K562 (cell line): Measurements from ENCODE around the gene LY6G6D. TPM values are rescaled to one million over a fixed set of nuclear protein-coding genes. Genes with fewer than 3 reads are reported as not detected.

ENCODE experiments used
- BACH1 ChIP-seq: fragments of 200-800 bp; sonication (Bioruptor generic); IDR thresholded peaks from 2 replicates; pipeline ENCODE4 v1.6.1; 2016; ENCODE audit warnings: missing genetic modification characterization, missing compliant biosample characterization
- BDP1 ChIP-seq: IDR thresholded peaks from 3 replicates; pipeline ENCODE4 v1.6.1; 2011; ENCODE audit not compliant: insufficient read length, insufficient read depth
- FOSL1 ChIP-seq: fragments of 200-800 bp; sonication (Bioruptor generic); conservative IDR thresholded peaks from 2 replicates; pipeline ENCODE4 v1.6.1; 2016; ENCODE audit warnings: missing genetic modification characterization, missing compliant biosample characterization
- HMG20A ChIP-seq: fragments of 450-650 bp; formaldehyde crosslinking; conservative IDR thresholded peaks from 2 replicates; pipeline ENCODE4 v1.4.0; 2020; ENCODE audit warnings: mild to moderate bottlenecking, mixed read lengths
- ILK ChIP-seq: fragments of 450-650 bp; IDR thresholded peaks from 2 replicates; pipeline ENCODE4 v1.6.1; 2016; ENCODE audit warnings: missing genetic modification characterization, low read depth, mild to moderate bottlenecking, missing compliant biosample characterization, moderate library complexity, borderline replicate concordance
- MYNN ChIP-seq, 2 experiments: sonication (generic); formaldehyde crosslinking in 1 of 2; IDR thresholded peaks; 2 replicates each; pipeline versions ENCODE4 v1.5.0 to v1.6.1; 2016 to 2020; ENCODE audit warnings: antibody characterized with exemption in 1 of 2, missing genetic modification reagents in 1 of 2
- NCOA6 ChIP-seq: fragments of 450-650 bp; IDR thresholded peaks from 2 replicates; pipeline ENCODE4 v1.6.1; 2017; ENCODE audit warnings: mild to moderate bottlenecking
- RBBP5 ChIP-seq: fragments of 200-600 bp; sonication (generic); IDR thresholded peaks from 2 replicates; pipeline ENCODE4 v1.6.1; 2012; ENCODE audit warnings: borderline replicate concordance, mild to moderate bottlenecking, low read length, control low read depth, inconsistent platforms; ENCODE audit not compliant: insufficient read depth, poor library complexity, severe bottlenecking
- RCOR1 ChIP-seq, 2 experiments: IDR thresholded peaks; 2 replicates each; pipeline ENCODE4 v1.6.1; 2012; ENCODE audit warnings: low read depth in 2 of 2, low read length in 2 of 2, borderline replicate concordance in 1 of 2, improper control_type of control experiment in 1 of 2
- TCFL5 ChIP-seq: fragments of 250-450 bp; sonication (Bioruptor Pico); conservative IDR thresholded peaks from 2 replicates; pipeline ENCODE4 v1.6.1; 2021; ENCODE audit warnings: mild to moderate bottlenecking, moderate library complexity, matching md5 sums
- ZNF175 ChIP-seq: fragments of 200-800 bp; sonication (Bioruptor generic); IDR thresholded peaks from 2 replicates; pipeline ENCODE4 v1.6.1; 2016; ENCODE audit warnings: low read depth, mild to moderate bottlenecking, missing genetic modification characterization, missing compliant biosample characterization
- ZNF316 ChIP-seq: fragments of 450-650 bp; IDR thresholded peaks from 2 replicates; pipeline ENCODE4 v1.6.1; 2016
- ZNF77 ChIP-seq: fragments of 250-450 bp; sonication (Bioruptor Pico); IDR thresholded peaks from 2 replicates; pipeline ENCODE4 v1.5.0; 2020
- polyA plus RNA-seq, 8 experiments: library from polyadenylated mRNA; depleted of rRNA in 4 of 8; stranded (reverse) in 5 of 8; unstranded in 3 of 8; fragments of >200 nt; fragmentation: Nextera tagmentation in 2 of 8; fragmentation: Illumina TruSeq in 1 of 8; extraction: Ambion mirVana in 2 of 8; extraction: Trizol in 1 of 8; gene quantifications; 2 replicates each; pipeline versions ENCODE4 v1.2.1 to v1.2.3, GENCODE V29; 2011 to 2014; ENCODE audit warnings: inconsistent platforms in 1 of 8, missing spikeins in 1 of 8
- total RNA-seq, 7 experiments: library from RNA; depleted of rRNA in 6 of 7; stranded (reverse); fragments of >200 nt in 6 of 7; fragmentation: Illumina TruSeq in 2 of 7; extraction: Trizol in 2 of 7; gene quantifications; 2 replicates each; pipeline versions ENCODE4 v1.2.1 to v1.2.3, GENCODE V29; 2011 to 2021; ENCODE audit warnings: low replicate concordance in 1 of 7
- TF ChIP-seq, protein P1 (sequence below), 2 experiments: fragments of 450-650 bp in 1 of 2; sonication (generic) in 1 of 2; formaldehyde crosslinking in 1 of 2; IDR thresholded peaks; 2 replicates each; pipeline versions ENCODE4 v1.7.1 to v1.9.0; 2016 to 2022; ENCODE audit warnings: inconsistent platforms in 1 of 2, mild to moderate bottlenecking in 1 of 2, missing genetic modification reagents in 1 of 2
- TF ChIP-seq, protein P2 (sequence below): fragments of 200-400 bp; formaldehyde crosslinking; IDR thresholded peaks from 2 replicates; pipeline ENCODE4 v1.6.1; 2017; ENCODE audit warnings: mild to moderate bottlenecking, low read depth, low read length, moderate library complexity

The LY6G6D gene
- total and polyA plus RNA-seq, 9 of the 15 experiments (the other 6 are each of a cell fraction or from before 2014, with no cell fraction given): 0.30 to 0.38 TPM; not detected in 7

DNA sequence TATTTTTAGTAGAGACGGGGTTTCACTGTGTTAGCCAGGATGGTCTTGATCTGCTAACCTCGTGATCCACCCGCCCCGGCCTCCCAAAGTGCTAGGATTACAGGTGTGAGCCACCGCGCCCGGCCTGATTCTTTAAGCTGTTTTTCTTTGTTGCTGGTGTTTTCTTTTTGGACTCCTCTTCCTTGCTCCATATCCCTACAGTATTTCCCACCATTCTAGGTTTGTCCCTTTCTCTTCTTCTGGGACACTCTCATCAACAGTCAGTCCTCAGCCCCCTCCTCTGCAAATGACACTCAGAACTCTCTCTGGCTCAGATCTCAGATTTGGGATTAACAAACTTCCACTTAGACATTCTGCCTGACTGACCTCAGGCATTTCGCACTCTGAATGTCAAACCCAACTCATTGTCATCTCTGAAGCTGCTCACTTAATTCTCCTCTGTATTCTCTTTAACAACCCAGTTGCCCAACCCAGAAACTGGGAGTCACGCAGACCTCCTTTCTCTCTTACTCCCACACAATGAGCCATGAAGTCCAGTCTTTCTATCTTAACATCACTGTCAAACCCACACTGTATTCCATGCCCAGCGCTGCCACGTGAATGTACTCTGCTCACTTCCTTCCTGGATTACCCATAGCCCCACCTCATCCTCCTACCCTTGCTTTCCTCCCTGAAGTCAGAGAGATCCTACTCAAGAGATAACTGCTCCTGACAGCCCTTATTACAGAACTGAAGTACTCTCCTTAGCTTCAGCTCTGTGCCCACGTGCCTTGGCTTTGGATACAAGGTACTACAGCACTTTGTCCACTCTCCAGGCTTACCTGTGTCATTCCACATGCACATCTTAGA, 10.6 kb downstream of the LY6G6D start (continued):
- peak; percentile 40; the same call in 1 of the 2 replicates for TF ChIP-seq BACH1 (tag)
- peak; percentile 72; the same call in 1 of the 2 replicates for TF ChIP-seq TCFL5 (CRISPR knock-in tag)
- no peak for TF ChIP-seq NCOA6
- peak; percentile 40 for TF ChIP-seq FOSL1 (tag)
- peak; percentile 43 for TF ChIP-seq RBBP5
- peak; percentile 97 for TF ChIP-seq ZNF175 (CRISPR knock-in tag)
- TF ChIP-seq, protein P1, sequence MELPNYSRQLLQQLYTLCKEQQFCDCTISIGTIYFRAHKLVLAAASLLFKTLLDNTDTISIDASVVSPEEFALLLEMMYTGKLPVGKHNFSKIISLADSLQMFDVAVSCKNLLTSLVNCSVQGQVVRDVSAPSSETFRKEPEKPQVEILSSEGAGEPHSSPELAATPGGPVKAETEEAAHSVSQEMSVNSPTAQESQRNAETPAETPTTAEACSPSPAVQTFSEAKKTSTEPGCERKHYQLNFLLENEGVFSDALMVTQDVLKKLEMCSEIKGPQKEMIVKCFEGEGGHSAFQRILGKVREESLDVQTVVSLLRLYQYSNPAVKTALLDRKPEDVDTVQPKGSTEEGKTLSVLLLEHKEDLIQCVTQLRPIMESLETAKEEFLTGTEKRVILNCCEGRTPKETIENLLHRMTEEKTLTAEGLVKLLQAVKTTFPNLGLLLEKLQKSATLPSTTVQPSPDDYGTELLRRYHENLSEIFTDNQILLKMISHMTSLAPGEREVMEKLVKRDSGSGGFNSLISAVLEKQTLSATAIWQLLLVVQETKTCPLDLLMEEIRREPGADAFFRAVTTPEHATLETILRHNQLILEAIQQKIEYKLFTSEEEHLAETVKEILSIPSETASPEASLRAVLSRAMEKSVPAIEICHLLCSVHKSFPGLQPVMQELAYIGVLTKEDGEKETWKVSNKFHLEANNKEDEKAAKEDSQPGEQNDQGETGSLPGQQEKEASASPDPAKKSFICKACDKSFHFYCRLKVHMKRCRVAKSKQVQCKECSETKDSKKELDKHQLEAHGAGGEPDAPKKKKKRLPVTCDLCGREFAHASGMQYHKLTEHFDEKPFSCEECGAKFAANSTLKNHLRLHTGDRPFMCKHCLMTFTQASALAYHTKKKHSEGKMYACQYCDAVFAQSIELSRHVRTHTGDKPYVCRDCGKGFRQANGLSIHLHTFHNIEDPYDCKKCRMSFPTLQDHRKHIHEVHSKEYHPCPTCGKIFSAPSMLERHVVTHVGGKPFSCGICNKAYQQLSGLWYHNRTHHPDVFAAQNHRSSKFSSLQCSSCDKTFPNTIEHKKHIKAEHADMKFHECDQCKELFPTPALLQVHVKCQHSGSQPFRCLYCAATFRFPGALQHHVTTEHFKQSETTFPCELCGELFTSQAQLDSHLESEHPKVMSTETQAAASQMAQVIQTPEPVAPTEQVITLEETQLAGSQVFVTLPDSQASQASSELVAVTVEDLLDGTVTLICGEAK (IDR thresholded peaks at IDR 0.05): 0 out of 2 replicates have a peak, but pooled peaks have one; percentile 58
- TF ChIP-seq, protein P1 (CRISPR knock-in tag; IDR thresholded peaks at IDR 0.05): no peak
- TF ChIP-seq ZNF316: no peak
- no peak for TF ChIP-seq ZNF77 (CRISPR knock-in tag)
- TF ChIP-seq RCOR1 (IDR thresholded peaks at IDR 0.05; ENCODE audit: borderline replicate concordance in 1 of 2, low read depth in 2 of 2, low read length in 2 of 2): no peak
- peak; percentile 41; the same call in 1 of the 2 replicates for TF ChIP-seq ILK (tag)
- TF ChIP-seq HMG20A: 0 out of 2 replicates have a peak, but pooled peaks have one; percentile 60
- TF ChIP-seq, protein P2, sequence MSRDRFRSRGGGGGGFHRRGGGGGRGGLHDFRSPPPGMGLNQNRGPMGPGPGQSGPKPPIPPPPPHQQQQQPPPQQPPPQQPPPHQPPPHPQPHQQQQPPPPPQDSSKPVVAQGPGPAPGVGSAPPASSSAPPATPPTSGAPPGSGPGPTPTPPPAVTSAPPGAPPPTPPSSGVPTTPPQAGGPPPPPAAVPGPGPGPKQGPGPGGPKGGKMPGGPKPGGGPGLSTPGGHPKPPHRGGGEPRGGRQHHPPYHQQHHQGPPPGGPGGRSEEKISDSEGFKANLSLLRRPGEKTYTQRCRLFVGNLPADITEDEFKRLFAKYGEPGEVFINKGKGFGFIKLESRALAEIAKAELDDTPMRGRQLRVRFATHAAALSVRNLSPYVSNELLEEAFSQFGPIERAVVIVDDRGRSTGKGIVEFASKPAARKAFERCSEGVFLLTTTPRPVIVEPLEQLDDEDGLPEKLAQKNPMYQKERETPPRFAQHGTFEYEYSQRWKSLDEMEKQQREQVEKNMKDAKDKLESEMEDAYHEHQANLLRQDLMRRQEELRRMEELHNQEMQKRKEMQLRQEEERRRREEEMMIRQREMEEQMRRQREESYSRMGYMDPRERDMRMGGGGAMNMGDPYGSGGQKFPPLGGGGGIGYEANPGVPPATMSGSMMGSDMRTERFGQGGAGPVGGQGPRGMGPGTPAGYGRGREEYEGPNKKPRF: no peak
- TF ChIP-seq BDP1: no peak
- peak; percentile 83 for TF ChIP-seq MYNN (IDR thresholded peaks at IDR 0.05)
- TF ChIP-seq MYNN (CRISPR knock-in tag; IDR thresholded peaks at IDR 0.05): no peak
